Omental fat pad (tissue), 4 donors: ENCODE results near the gene TEX55. TPM values are rescaled to one million over a fixed set of nuclear protein-coding genes. Genes with fewer than 3 reads are reported as not detected.

Experiments used
- ATAC-seq: fragments of 150-250 bp; one replicate; pipeline ENCODE4 v1.9.1; 2016; ENCODE audit warnings: mild to moderate bottlenecking, moderate library complexity; ENCODE audit not compliant: low FRiP score
- DNase-seq: peaks from one replicate; pipeline ENCODE4 v3.0.0-alpha.2; 2019; ENCODE audit warnings: low spot score
- total RNA-seq, 4 donors: library from RNA; depleted of rRNA; stranded (reverse); fragments of >200 nt; gene quantifications; one replicate each; pipeline ENCODE4 v1.1.0, GENCODE V29; 2016
- TF ChIP-seq, protein P1 (sequence below), 3 donors: fragments of 450-650 bp; IDR thresholded peaks; one replicate each; pipeline ENCODE4 v1.5.1; 2016 to 2017; ENCODE audit warnings: antibody characterized with exemption in 3 of 3, mild to moderate bottlenecking in 3 of 3, moderate library complexity in 2 of 3

Gene TEX55
- total RNA-seq, 4 donors from 2014 or later, result not detected

GRCh38 chr3:119146578-119147375 lies 812 bp downstream of the TEX55 start:
- DNase-seq, result no peak
- TF ChIP-seq, protein P1, sequence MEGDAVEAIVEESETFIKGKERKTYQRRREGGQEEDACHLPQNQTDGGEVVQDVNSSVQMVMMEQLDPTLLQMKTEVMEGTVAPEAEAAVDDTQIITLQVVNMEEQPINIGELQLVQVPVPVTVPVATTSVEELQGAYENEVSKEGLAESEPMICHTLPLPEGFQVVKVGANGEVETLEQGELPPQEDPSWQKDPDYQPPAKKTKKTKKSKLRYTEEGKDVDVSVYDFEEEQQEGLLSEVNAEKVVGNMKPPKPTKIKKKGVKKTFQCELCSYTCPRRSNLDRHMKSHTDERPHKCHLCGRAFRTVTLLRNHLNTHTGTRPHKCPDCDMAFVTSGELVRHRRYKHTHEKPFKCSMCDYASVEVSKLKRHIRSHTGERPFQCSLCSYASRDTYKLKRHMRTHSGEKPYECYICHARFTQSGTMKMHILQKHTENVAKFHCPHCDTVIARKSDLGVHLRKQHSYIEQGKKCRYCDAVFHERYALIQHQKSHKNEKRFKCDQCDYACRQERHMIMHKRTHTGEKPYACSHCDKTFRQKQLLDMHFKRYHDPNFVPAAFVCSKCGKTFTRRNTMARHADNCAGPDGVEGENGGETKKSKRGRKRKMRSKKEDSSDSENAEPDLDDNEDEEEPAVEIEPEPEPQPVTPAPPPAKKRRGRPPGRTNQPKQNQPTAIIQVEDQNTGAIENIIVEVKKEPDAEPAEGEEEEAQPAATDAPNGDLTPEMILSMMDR (IDR thresholded peaks at IDR 0.05), result no peak
- ATAC-seq, result no peak

DNA sequence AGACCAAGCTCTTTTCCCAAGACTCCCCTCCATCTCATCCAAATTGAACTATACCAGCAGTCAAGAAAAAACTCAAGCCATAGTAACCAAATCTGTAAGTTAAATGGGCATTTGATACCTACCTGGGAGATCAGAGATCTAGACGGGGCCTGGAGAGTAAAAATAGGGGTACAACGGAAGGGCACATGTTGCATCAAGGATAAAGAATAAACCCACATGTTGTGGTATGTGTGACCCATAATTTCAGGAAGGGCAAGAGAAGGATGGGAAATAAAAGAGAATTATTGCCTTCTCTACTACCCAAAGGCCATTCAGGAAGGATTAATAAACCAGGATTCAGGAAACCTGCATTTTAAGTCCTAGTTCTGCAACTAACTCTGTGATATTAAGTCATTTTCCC lies 1.5 kb downstream of the TEX55 start:
- no peak for ATAC-seq
- DNase-seq, result no peak
- TF ChIP-seq, protein P1 (IDR thresholded peaks at IDR 0.05), result no peak

DNA sequence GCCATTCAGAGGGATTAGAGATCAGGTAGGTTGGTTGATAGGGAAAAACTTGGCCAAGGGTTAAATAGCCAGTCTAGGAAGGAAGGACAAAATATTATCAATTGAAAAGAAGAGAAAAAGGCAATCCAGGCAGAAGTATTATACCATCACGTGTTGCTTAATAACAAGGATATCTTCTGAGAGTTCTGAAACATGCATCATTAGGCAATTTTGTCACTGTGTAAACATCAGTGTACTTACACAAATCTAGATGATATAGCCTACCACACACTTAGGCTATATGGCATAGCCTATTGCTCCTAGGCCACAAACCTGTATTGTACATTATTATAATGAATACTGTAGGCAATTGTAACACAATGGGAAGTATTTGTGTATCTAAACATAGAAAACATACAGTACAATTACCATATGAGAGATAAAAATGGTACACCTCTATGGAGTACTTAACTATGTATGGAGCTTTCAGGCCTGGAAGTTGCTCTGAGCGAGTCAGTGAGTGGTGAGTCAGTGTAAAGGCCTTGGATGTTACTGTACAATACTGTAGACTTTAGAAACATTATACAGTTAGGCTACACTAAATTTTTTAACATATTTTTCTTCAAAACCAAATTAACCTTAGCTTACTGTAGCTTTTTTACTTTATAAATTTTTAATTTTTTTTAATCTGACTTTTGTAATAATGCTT lies 2.7 kb downstream of the TEX55 start:
- TF ChIP-seq, protein P1 (IDR thresholded peaks at IDR 0.05), result no peak
- DNase-seq (no peak), ATAC-seq (no peak)

- TF ChIP-seq, protein P1 (IDR thresholded peaks at IDR 0.05), result no peak
- DNase-seq (no peak), ATAC-seq (no peak)
Observed at GRCh38 chr3:119149484-119149883, 3.5 kb downstream of the TEX55 start.

DNA sequence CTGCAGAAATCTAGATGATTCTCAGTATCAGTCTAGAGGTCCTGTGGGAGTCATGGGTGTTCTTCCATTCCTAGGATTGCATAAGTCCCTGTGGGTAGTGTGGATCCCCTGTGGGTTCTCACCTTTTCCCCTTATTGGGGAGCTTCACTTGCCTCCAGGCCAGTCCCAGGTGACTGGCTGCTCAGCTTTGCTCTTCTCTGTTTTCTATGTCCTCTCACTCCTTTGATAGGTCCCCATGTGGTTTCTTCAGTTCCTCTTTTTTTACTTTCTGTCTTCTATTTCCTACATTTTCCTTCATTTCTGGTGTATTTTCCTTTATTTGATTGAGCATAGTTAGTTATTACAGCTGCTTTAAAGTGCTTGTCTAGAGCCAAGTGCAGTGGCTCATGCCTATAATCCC lies 10.9 kb downstream of the TEX55 start:
- ATAC-seq (no peak), DNase-seq (no peak)
- TF ChIP-seq, protein P1 (IDR thresholded peaks at IDR 0.05), result no peak

- no peak for DNase-seq
- TF ChIP-seq, protein P1 (IDR thresholded peaks at IDR 0.05), result no peak
- no peak for ATAC-seq
Observed at GRCh38 chr3:119157971-119158370, 12.0 kb downstream of the TEX55 start.

DNA sequence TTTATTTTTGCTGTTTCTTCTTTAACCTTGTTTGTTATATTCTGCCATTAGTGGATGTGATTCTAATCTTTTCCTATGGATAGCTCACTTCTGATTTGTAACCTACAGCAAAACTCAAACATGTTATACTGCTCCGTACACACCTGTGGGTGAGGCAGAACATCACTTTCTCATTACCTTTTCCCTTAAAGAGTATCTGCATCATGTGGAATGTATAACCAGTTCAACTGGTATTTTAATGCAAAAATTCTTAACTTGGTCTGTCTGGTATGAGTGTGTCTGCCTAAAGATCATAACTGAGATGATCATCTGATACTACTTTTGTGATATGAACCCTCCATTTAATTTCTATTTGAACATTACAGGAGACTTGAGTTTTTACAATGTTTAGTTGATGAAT lies 14.4 kb downstream of the TEX55 start:
- ATAC-seq (no peak), DNase-seq (no peak)
- TF ChIP-seq, protein P1 (IDR thresholded peaks at IDR 0.05), result no peak
